CD4-positive, alpha-beta T cell (primary cell): ENCODE results near the gene MIA2. TPM values are rescaled to one million over a fixed set of nuclear protein-coding genes. Genes with fewer than 3 reads are reported as not detected.
"Not testable (repeated sequence)": the region's sequence is repeated elsewhere in the genome, so short reads cannot be mapped to it uniquely, and the experiment has no call there.

Experiments used
- ATAC-seq: fragments of 200-7000 bp; cut with Tn5 transposase; one replicate; pipeline ENCODE4 v1.10.0; 2022; ENCODE audit warnings: mild to moderate bottlenecking; ENCODE audit not compliant: poor library complexity
- CTCF ChIA-PET: fragments of 350-600 bp; sonication (Branson Sonifier 250); formaldehyde crosslinking; loops from one replicate; lab custom pipeline; 2021; ENCODE audit warnings: antibody characterized with exemption, inconsistent platforms; lab: Charles Lee
- POLR2A ChIA-PET: fragments of 350-600 bp; sonication (Branson Sonifier 250); formaldehyde crosslinking; loops from one replicate; lab custom pipeline; 2021; ENCODE audit warnings: antibody characterized with exemption, inconsistent platforms; lab: Charles Lee
- DNase-seq, 14 experiments: peaks; one replicate each; pipeline ENCODE4 v3.0.0-alpha.2; 2013 to 2020; ENCODE audit warnings: mixed read lengths in 2 of 14
- H3K27ac ChIP-seq, 2 donors: one replicate each; pipeline versions ENCODE4 v1.5.1 to v1.7.0; 2013; ENCODE audit warnings: low read length in 2 of 2, low read depth in 1 of 2, mild to moderate bottlenecking in 1 of 2
- H3K27me3 ChIP-seq, 2 experiments: 1 replicate in 1 of 2; 2 replicates in 1 of 2; pipeline versions ENCODE4 v1.6.1 to v1.7.0; 2013; ENCODE audit warnings: low read length in 2 of 2, control low read depth in 1 of 2, mild to moderate bottlenecking in 1 of 2, moderate library complexity in 1 of 2; ENCODE audit not compliant: insufficient read depth in 2 of 2, control insufficient read depth in 1 of 2
- H3K36me3 ChIP-seq: one replicate; pipeline ENCODE4 v1.6.1; 2013; ENCODE audit warnings: low read length, control low read depth; ENCODE audit not compliant: insufficient read depth
- H3K4me1 ChIP-seq: one replicate; pipeline ENCODE4 v1.6.1; 2013; ENCODE audit warnings: low read length, control low read depth; ENCODE audit not compliant: insufficient read depth
- H3K4me3 ChIP-seq: one replicate; pipeline ENCODE4 v1.5.1; 2013; ENCODE audit warnings: mild to moderate bottlenecking, low read length, moderate library complexity
- H3K9me3 ChIP-seq, 2 experiments: 1 replicate in 1 of 2; 2 replicates in 1 of 2; pipeline versions ENCODE4 v1.6.1 to v1.7.0; 2013; ENCODE audit warnings: low read length in 2 of 2, mild to moderate bottlenecking in 2 of 2, control low read depth in 1 of 2, moderate library complexity in 1 of 2; ENCODE audit not compliant: control insufficient read depth in 1 of 2, insufficient read depth in 1 of 2
- H3K27ac Mint-ChIP-seq: one replicate; pipeline ENCODE4 v1.8.0; 2020; ENCODE audit warnings: mixed read lengths
- H3K27me3 Mint-ChIP-seq: one replicate; pipeline ENCODE4 v1.8.0; 2021; ENCODE audit warnings: mixed read lengths
- H3K36me3 Mint-ChIP-seq: one replicate; pipeline ENCODE4 v1.8.0; 2021; ENCODE audit warnings: low read depth, mixed read lengths
- H3K4me1 Mint-ChIP-seq: one replicate; pipeline ENCODE4 v1.8.0; 2021; ENCODE audit warnings: low read depth, mixed read lengths
- H3K4me3 Mint-ChIP-seq: one replicate; pipeline ENCODE4 v1.8.0; 2020; ENCODE audit warnings: mild to moderate bottlenecking, mixed read lengths
- H3K9me3 Mint-ChIP-seq: one replicate; pipeline ENCODE4 v1.8.0; 2020; ENCODE audit warnings: mixed read lengths
- intact Hi-C, 2 experiments: fragments of 100-400 bp; cut with DNase I in 1 of 2; cut with micrococcal nuclease in 1 of 2; formaldehyde crosslinking; loops; one replicate each; pipeline versions ENCODE4 v1.15.1 to v1.9.0; 2023 to 2025; cut with DNase I, micrococcal nuclease
- total RNA-seq, 174 experiments: library from RNA in 2 of 174; stranded (reverse) in 2 of 174; gene quantifications; one replicate each; pipeline ENCODE4 v1.2.3 and lab custom pipeline; 2021 to 2026
- TF ChIP-seq, protein P1 (sequence below): fragments of 200-600 bp; IDR thresholded peaks from one replicate; pipeline ENCODE4 v1.8.0; 2022; ENCODE audit warnings: antibody characterized with exemption, mild to moderate bottlenecking

MIA2 gene
- total RNA-seq, 2 experiments from 2014 or later, result 21.1 to 24.1 TPM

DNA sequence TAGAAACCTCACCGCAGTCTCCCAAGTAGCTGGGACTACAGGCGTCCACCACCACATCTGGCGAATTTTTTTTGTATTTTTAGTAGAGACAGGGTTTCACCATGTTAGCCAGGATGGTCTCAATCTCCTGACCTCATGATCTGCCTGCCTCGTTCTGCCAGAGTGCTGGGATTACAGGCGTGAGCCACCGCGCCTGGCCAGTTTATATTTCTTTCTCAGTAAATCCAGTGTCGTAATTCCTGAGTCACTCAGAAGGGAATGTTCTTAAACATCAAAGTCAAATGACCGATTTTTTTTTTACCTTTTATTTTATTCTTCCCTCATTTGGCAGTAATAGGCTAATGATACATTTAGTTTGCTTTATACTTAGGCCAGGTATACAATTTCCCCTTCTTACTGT lies 118.0 kb downstream of the MIA2 start:
- Histone ChIP-seq H3K27ac (no peak overlapping the region), H3K9me3 (peaks cover 0 to 3% of the 10 kb centered on the region in 2 experiments), H3K27me3 (no peaks in the 10 kb centered on the region), H3K4me1 (no peaks in the 10 kb centered on the region), H3K36me3 (peaks cover 21% of the 10 kb centered on the region), H3K4me3 (no peak overlapping the region)
- no peaks in the 10 kb centered on the region for H3K27me3 Mint-ChIP-seq
- POLR2A ChIA-PET, result no interaction called here
- TF ChIP-seq, protein P1, sequence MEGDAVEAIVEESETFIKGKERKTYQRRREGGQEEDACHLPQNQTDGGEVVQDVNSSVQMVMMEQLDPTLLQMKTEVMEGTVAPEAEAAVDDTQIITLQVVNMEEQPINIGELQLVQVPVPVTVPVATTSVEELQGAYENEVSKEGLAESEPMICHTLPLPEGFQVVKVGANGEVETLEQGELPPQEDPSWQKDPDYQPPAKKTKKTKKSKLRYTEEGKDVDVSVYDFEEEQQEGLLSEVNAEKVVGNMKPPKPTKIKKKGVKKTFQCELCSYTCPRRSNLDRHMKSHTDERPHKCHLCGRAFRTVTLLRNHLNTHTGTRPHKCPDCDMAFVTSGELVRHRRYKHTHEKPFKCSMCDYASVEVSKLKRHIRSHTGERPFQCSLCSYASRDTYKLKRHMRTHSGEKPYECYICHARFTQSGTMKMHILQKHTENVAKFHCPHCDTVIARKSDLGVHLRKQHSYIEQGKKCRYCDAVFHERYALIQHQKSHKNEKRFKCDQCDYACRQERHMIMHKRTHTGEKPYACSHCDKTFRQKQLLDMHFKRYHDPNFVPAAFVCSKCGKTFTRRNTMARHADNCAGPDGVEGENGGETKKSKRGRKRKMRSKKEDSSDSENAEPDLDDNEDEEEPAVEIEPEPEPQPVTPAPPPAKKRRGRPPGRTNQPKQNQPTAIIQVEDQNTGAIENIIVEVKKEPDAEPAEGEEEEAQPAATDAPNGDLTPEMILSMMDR, result no peak
- peaks cover 7% of the 10 kb centered on the region for H3K9me3 Mint-ChIP-seq
- CTCF ChIA-PET, result no interaction called here
- intact Hi-C loops, result no loop called here
- ATAC-seq, result no peak
- peaks cover 6% of the 10 kb centered on the region for H3K4me1 Mint-ChIP-seq
- H3K27ac Mint-ChIP-seq, result no peak overlapping the region
- no peak overlapping the region for H3K4me3 Mint-ChIP-seq
- H3K36me3 Mint-ChIP-seq, result peaks cover 89% of the 10 kb centered on the region
- DNase-seq, result no peak

DNA sequence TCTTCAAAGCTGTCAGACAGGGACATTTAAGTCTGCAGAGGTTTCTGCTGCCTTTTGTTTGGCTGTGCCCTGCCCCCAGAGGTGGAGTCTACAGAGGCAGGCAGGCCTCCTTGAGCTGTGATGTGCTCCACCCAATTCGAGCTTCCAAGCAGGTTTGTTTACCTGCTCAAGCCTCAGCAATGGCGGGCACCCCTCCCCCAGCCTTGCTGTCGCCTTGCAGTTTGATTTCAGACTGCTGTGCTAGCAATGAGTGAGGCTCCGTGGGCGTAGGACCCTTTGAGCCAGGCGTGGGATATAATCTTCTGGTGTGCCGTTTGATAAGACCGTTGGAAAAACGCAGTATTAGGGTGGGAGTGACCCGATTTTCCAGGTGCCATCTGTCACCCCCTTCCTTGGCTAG lies 125.4 kb downstream of the MIA2 start:
- Histone ChIP-seq H3K36me3 (peaks cover 26% of the 10 kb centered on the region), H3K9me3 (peaks cover 11 to 12% of the 10 kb centered on the region in 2 experiments)
- DNase-seq, H3K4me1 ChIP-seq, H3K27me3 ChIP-seq, H3K27ac Mint-ChIP-seq, CTCF ChIA-PET, intact Hi-C loops, H3K27ac ChIP-seq, H3K4me3 ChIP-seq, H3K4me3 Mint-ChIP-seq, ATAC-seq, H3K27me3 Mint-ChIP-seq, POLR2A ChIA-PET: not testable (repeated sequence)
- Mint-ChIP-seq H3K9me3 (peaks cover 11% of the 10 kb centered on the region), H3K4me1 (peaks cover 11% of the 10 kb centered on the region), H3K36me3 (peaks cover 93% of the 10 kb centered on the region)

DNA sequence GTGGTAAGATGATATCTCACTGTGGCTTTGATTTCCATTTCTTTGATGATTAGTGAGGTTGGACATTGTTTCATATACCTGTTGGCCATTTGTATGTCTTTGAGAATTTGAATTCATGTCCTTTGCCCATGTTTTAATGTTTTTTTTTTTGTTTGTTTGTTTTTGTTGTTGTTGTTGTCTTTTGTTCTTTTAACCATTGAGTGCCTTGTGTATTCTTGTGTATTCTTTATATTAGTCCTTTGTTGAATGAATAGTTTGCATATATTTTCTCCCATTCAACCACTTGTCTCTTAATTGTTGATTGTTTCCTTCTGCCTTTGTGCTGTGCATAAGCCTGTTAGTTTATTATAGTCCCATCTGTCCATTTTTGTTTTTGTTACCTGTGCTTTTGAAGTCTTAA lies 126.6 kb downstream of the MIA2 start:
- ChIA-PET CTCF (no interaction called here), POLR2A (no interaction called here)
- Mint-ChIP-seq H3K4me1 (peaks cover 11% of the 10 kb centered on the region), H3K9me3 (peaks cover 11% of the 10 kb centered on the region), H3K27ac (no peak overlapping the region), H3K27me3 (no peaks in the 10 kb centered on the region), H3K4me3 (no peak overlapping the region), H3K36me3 (peaks cover 96% of the 10 kb centered on the region)
- ATAC-seq, result no peak
- no peak overlapping the region for H3K4me3 ChIP-seq
- H3K36me3 ChIP-seq, result peaks cover 26% of the 10 kb centered on the region
- H3K27ac ChIP-seq, result no peak overlapping the region
- intact Hi-C loops, result no loop called here
- DNase-seq, result no peak
- no peaks in the 10 kb centered on the region for H3K27me3 ChIP-seq
- TF ChIP-seq, protein P1, result no peak
- no peaks in the 10 kb centered on the region for H3K4me1 ChIP-seq
- peaks cover 17 to 24% of the 10 kb centered on the region in 2 experiments for H3K9me3 ChIP-seq

DNA sequence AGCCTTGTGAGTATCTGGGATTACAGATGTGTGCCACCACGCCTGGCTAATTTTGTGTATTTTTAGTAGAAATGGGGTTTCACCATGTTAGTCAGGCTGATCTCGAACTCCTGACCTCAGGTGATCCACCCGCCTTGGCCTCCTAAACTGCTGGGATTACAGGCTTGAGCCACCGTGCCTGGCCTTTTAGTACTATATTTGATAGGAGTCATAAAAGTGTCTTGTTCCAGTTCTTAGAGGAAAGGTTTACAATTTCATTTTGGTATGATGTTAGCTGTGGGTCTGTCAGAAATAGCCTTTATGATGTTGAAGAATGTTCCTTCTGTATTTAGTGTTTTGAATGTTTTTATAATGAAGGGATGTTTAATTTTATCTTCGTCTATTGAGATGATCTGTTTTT lies 127.8 kb downstream of the MIA2 start:
- H3K27ac Mint-ChIP-seq, H3K27me3 ChIP-seq, CTCF ChIA-PET, DNase-seq, H3K4me3 ChIP-seq, H3K27me3 Mint-ChIP-seq, H3K4me3 Mint-ChIP-seq, H3K4me1 ChIP-seq, H3K4me1 Mint-ChIP-seq, ATAC-seq, POLR2A ChIA-PET, intact Hi-C loops, H3K27ac ChIP-seq: not testable (repeated sequence)
- Mint-ChIP-seq H3K9me3 (peaks cover 11% of the 10 kb centered on the region), H3K36me3 (peaks cover 96% of the 10 kb centered on the region)
- Histone ChIP-seq H3K9me3 (peaks cover 23 to 26% of the 10 kb centered on the region in 2 experiments), H3K36me3 (peaks cover 26% of the 10 kb centered on the region)
